Head of caudate nucleus (tissue), 42 donors: ENCODE data around the gene ZNF398.
"Not testable (repeated sequence)": the region's sequence is repeated elsewhere in the genome, so short reads cannot be mapped to it uniquely, and the experiment has no call there.

Experiments
- DNase-seq, 42 donors: peaks; one replicate each; pipeline versions ENCODE4 v3.0.0 to v3.0.0-alpha.2; 2020 to 2021; ENCODE audit warnings: mixed read lengths in 7 of 42
- intact Hi-C: fragments of 100-400 bp; cut with DNase I; formaldehyde crosslinking; loops from one replicate; pipeline ENCODE4 v1.15.0; 2022

Gene ZNF398

GRCh38 chr7:149216402-149216801 is 69.1 kb downstream of the ZNF398 start:
- intact Hi-C loops: no loop called here
- no peak for DNase-seq

- intact Hi-C loops: no loop called here
- DNase-seq: no peak
Measured at GRCh38 chr7:149217570-149217969, 70.3 kb downstream of the ZNF398 start.

GRCh38 chr7:149218469-149219420 is 71.5 kb downstream of the ZNF398 start:
- DNase-seq: peak in 2 of 42 donors; percentile 21 to 28
- intact Hi-C loops: no loop called here

- intact Hi-C loops: no loop called here
- DNase-seq: no peak
Measured at GRCh38 chr7:149220534-149220933, 73.3 kb downstream of the ZNF398 start.

GRCh38 chr7:149223176-149223575 is 75.9 kb downstream of the ZNF398 start:
- intact Hi-C loops: no loop called here
- DNase-seq: no peak

GRCh38 chr7:149223761-149224160 is 76.5 kb downstream of the ZNF398 start:
- intact Hi-C loops: no loop called here
- no peak for DNase-seq

GRCh38 chr7:149224352-149224751 is 77.1 kb downstream of the ZNF398 start:
- intact Hi-C loops: no loop called here

GRCh38 chr7:149225106-149225505 is 77.9 kb downstream of the ZNF398 start:
- no peak for DNase-seq
- intact Hi-C loops: no loop called here

More at GRCh38 chr7:149224352-149224751, 77.1 kb downstream of the ZNF398 start:
- no peak for DNase-seq

- intact Hi-C loops: no loop called here
- DNase-seq: no peak
Measured at GRCh38 chr7:149225656-149226055, 78.4 kb downstream of the ZNF398 start.

- intact Hi-C loops, DNase-seq: not testable (repeated sequence)
Measured at GRCh38 chr7:149226366-149226765, 79.1 kb downstream of the ZNF398 start.

- intact Hi-C loops: no loop called here
- no peak for DNase-seq
Measured at GRCh38 chr7:149226840-149227494, 79.7 kb downstream of the ZNF398 start.

- no peak for DNase-seq
- intact Hi-C loops: no loop called here
Measured at GRCh38 chr7:149228831-149229471, 81.7 kb downstream of the ZNF398 start.

GRCh38 chr7:149229526-149229925 is 82.3 kb downstream of the ZNF398 start:
- DNase-seq: no peak
- intact Hi-C loops: no loop called here

- no peak for DNase-seq
- intact Hi-C loops: no loop called here
Measured at GRCh38 chr7:149232362-149232761, 85.1 kb downstream of the ZNF398 start.
